Measurements from ENCODE around the gene B4GALNT1. TPM values are rescaled to one million over a fixed set of nuclear protein-coding genes. Genes with fewer than 3 reads are reported as not detected.

The B4GALNT1 gene
- polyA plus RNA-seq, 3 donors, result not detected

DNA sequence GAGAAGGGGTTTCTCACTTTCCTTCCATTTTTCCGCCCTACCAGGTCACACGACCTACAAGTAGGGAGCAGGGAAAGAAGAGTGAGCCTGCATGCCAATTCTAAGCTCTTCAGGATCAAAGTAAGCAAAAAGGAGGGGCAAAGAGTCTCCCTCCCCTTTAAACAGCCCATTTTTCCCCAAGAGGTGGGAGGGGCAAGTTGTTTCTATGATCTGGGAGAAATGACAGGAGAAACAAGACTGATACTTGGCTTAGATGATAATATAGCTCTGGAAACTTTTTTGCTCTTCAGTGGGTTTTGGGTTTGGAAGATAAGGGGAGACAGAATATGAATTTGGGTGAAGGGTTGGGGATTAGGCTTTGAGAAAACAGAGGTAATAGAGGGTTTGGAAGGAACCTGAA, 26.6 kb downstream of the B4GALNT1 start:
- no peaks in the 10 kb centered on the region for H4K20me1 ChIP-seq (ENCODE audit: insufficient read depth, low read length)
- Mint-ChIP-seq H3K4me1 (peaks cover 26% of the 10 kb centered on the region), H3K27ac (no peak overlapping the region), H3K36me3 (peaks cover 17 to 19% of the 10 kb centered on the region in 2 donors), H3K4me3 (no peak overlapping the region), H3K9me3 (peaks cover 0 to 24% (median 3%) of the 10 kb centered on the region in 7 donors), H3K27me3 (ENCODE audit: low read depth in 3 of 3) (peaks cover 56 to 66% (median 60%) of the 10 kb centered on the region in 3 donors)
- H3K4me3 ChIP-seq (replicated peaks in 1 of 3; ENCODE audit: low read depth in 2 of 3, low read length in 3 of 3), result no peak overlapping the region
- no peaks in the 10 kb centered on the region for H3K79me2 ChIP-seq (ENCODE audit: insufficient read depth, low read length)
- H3K4me1 ChIP-seq (ENCODE audit: control insufficient read depth in 1 of 2, insufficient read depth in 2 of 2, low read length in 2 of 2), result peaks cover 20 to 25% of the 10 kb centered on the region in 2 donors
- H3K4me2 ChIP-seq (replicated peaks; ENCODE audit: extremely low read depth, low read length, poor library complexity, severe bottlenecking), result no peak overlapping the region
- intact Hi-C loops (cut with micrococcal nuclease), result no loop called here
- TF ChIP-seq, protein P1, sequence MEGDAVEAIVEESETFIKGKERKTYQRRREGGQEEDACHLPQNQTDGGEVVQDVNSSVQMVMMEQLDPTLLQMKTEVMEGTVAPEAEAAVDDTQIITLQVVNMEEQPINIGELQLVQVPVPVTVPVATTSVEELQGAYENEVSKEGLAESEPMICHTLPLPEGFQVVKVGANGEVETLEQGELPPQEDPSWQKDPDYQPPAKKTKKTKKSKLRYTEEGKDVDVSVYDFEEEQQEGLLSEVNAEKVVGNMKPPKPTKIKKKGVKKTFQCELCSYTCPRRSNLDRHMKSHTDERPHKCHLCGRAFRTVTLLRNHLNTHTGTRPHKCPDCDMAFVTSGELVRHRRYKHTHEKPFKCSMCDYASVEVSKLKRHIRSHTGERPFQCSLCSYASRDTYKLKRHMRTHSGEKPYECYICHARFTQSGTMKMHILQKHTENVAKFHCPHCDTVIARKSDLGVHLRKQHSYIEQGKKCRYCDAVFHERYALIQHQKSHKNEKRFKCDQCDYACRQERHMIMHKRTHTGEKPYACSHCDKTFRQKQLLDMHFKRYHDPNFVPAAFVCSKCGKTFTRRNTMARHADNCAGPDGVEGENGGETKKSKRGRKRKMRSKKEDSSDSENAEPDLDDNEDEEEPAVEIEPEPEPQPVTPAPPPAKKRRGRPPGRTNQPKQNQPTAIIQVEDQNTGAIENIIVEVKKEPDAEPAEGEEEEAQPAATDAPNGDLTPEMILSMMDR (IDR thresholded peaks at IDR 0.05), result no peak
- H3K27ac ChIP-seq (ENCODE audit: low read depth in 1 of 2, low read length in 2 of 2), result no peak overlapping the region
- H3K36me3 ChIP-seq (replicated peaks in 1 of 2; ENCODE audit: control insufficient read depth in 1 of 2, insufficient read depth in 2 of 2, low read length in 2 of 2), result peaks cover 9 to 11% of the 10 kb centered on the region in 2 donors
- H2AFZ ChIP-seq (ENCODE audit: insufficient read depth, low read depth, low read length, poor library complexity, severe bottlenecking), result no peak overlapping the region
- no CpG with 5 or more reads among the region's 2 CpGs for WGBS (ENCODE audit: insufficient coverage)
- peaks cover 0 to 5% of the 10 kb centered on the region in 2 donors for H3K9me3 ChIP-seq (replicated peaks in 1 of 2; ENCODE audit: control insufficient read depth in 1 of 2, insufficient read depth in 1 of 2, low read length in 2 of 2)
- no peak overlapping the region for H3K9ac ChIP-seq (ENCODE audit: insufficient read depth, low read length, poor library complexity, severe bottlenecking)
- no peak for DNase-seq
- H3K27me3 ChIP-seq (ENCODE audit: control insufficient read depth in 2 of 2, insufficient read depth in 2 of 2, low read length in 2 of 2), result peaks cover 24 to 62% of the 10 kb centered on the region in 2 donors

- intact Hi-C loops (cut with micrococcal nuclease), result no loop called here
- H3K27ac ChIP-seq (ENCODE audit: low read depth in 1 of 2, low read length in 2 of 2), result no peak overlapping the region
- H3K4me1 Mint-ChIP-seq, result peaks cover 24% of the 10 kb centered on the region
Measured at GRCh38 chr12:57605811-57606311, 27.1 kb downstream of the B4GALNT1 start.

More at GRCh38 chr12:57605811-57606311, 27.1 kb downstream of the B4GALNT1 start:
- Histone ChIP-seq H3K27me3 (ENCODE audit: control insufficient read depth in 2 of 2, insufficient read depth in 2 of 2, low read length in 2 of 2) (peaks cover 22 to 57% of the 10 kb centered on the region in 2 donors), H3K4me3 (replicated peaks in 1 of 3; ENCODE audit: low read depth in 2 of 3, low read length in 3 of 3) (no peak overlapping the region), H3K9me3 (replicated peaks in 1 of 2; ENCODE audit: control insufficient read depth in 1 of 2, insufficient read depth in 1 of 2, low read length in 2 of 2) (peaks cover 0 to 2% of the 10 kb centered on the region in 2 donors), H4K20me1 (ENCODE audit: insufficient read depth, low read length) (no peaks in the 10 kb centered on the region), H3K36me3 (replicated peaks in 1 of 2; ENCODE audit: control insufficient read depth in 1 of 2, insufficient read depth in 2 of 2, low read length in 2 of 2) (peaks cover 15 to 17% of the 10 kb centered on the region in 2 donors), H2AFZ (ENCODE audit: insufficient read depth, low read depth, low read length, poor library complexity, severe bottlenecking) (no peak overlapping the region), H3K4me1 (ENCODE audit: control insufficient read depth in 1 of 2, insufficient read depth in 2 of 2, low read length in 2 of 2) (peaks cover 14 to 20% of the 10 kb centered on the region in 2 donors), H3K79me2 (ENCODE audit: insufficient read depth, low read length) (no peaks in the 10 kb centered on the region), H3K9ac (ENCODE audit: insufficient read depth, low read length, poor library complexity, severe bottlenecking) (no peak overlapping the region), H3K4me2 (replicated peaks; ENCODE audit: extremely low read depth, low read length, poor library complexity, severe bottlenecking) (no peak overlapping the region)
- TF ChIP-seq, protein P1 (IDR thresholded peaks at IDR 0.05), result no peak
- 87% methylated on average over 3 of the region's 4 CpGs for WGBS (ENCODE audit: insufficient coverage)
- H3K36me3 Mint-ChIP-seq, result peaks cover 22 to 24% of the 10 kb centered on the region in 2 donors
- no peak overlapping the region for H3K27ac Mint-ChIP-seq
- H3K27me3 Mint-ChIP-seq (ENCODE audit: low read depth in 3 of 3), result peaks cover 54 to 60% (median 54%) of the 10 kb centered on the region in 3 donors
- peaks cover 0 to 22% (median 3%) of the 10 kb centered on the region in 7 donors for H3K9me3 Mint-ChIP-seq
- H3K4me3 Mint-ChIP-seq, result no peak overlapping the region
- no peak for DNase-seq
